ENCODE data around the gene HNMT.

HNMT gene

GRCh38 chr2:138061961-138062360, 97.7 kb downstream of the HNMT start:
- FAIRE-seq: no peak

- FAIRE-seq: no peak
These were observed 98.9 kb downstream of the HNMT start for GRCh38 chr2:138063181-138063580.
